Measurements from ENCODE around the gene GRAP2. TPM values are rescaled to one million over a fixed set of nuclear protein-coding genes. Genes with fewer than 3 reads are reported as not detected.

Gene GRAP2
- total RNA-seq, 1 donor from 2014 or later = 10.1 TPM

GRCh38 chr22:39943337-39943736 lies 42.5 kb downstream of the GRAP2 start:
- intact Hi-C loops (cut with DNase I) = no loop called here
- DNase-seq = no peak
- Histone ChIP-seq H3K27me3 (peaks cover 23% of the 10 kb centered on the region), H3K27ac (no peak overlapping the region), H3K9me3 (no peaks in the 10 kb centered on the region), H3K4me1 (peaks cover 14% of the 10 kb centered on the region), H3K36me3 (no peaks in the 10 kb centered on the region), H3K4me3 (no peak overlapping the region)
- no peak for TF ChIP-seq CTCF (IDR thresholded peaks at IDR 0.05)
- no peak for ATAC-seq

DNA sequence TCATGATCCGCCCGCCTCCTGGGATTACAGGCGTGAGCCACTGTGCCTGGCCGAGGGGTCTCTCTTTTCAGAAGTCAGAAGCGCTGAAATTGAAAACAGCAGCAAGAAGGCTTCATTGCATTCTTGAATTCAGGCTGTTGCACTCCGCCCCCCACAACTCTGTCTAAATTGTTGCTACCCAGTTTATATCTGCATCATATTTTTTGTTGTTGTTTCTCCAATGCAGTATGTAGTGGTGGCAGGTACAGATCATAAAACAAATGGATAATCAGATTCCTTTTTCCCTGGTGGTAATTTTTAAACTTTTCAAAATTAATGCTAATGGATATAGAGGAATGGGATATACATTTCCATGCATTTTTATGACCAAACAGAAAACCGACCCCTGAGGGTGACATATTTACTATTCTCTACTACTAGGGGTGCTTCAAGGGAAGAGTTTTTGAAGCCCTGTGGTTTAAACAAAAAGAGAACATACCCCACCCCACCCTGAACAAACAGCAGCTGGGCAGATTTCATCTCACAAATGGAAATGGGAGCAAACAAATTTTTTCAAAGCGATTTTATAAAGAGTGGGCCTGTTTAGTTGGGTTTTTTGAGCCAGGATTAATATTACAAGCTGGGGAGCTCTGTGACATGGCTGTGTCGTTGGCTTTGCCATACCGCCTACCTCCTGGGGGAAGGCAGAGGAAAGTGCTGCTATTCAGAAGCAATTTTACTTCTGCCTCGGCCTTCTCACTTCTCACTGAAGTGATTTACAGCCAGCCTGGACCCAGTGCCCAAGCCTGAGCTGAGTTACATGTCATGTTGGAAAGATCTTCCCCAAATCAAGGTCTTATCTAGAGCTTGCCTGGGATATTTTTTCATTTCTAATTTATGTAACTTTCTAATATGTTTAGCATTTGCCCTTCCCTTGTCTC lies 43.3 kb downstream of the GRAP2 start:
- intact Hi-C loops (cut with DNase I) = no loop called here
- TF ChIP-seq CTCF (IDR thresholded peaks at IDR 0.05) = no peak
- DNase-seq = no peak
- H3K27ac ChIP-seq = no peak overlapping the region
- H3K4me3 ChIP-seq = no peak overlapping the region
- peaks cover 14% of the 10 kb centered on the region for H3K27me3 ChIP-seq
- no peak for ATAC-seq
- no peaks in the 10 kb centered on the region for H3K9me3 ChIP-seq
- H3K36me3 ChIP-seq = no peaks in the 10 kb centered on the region
- peaks cover 14% of the 10 kb centered on the region for H3K4me1 ChIP-seq

DNA sequence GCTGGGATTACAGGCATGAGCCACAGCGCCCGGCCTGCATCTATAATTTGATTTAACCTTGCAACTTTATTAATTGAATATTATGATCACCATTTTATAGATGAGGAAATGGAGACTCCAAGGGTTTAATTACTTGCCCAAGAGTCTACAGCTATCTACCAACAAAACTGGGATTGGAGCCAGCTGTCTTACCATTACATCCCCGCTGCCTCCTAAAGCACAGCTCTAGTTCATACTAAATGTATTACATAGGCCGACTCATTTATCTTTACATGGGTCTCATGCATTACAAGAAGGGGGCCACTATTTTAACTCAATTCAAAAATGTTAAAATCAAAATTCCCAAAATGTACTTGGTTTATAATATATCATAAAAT lies 45.2 kb downstream of the GRAP2 start:
- Histone ChIP-seq H3K27ac (no peak overlapping the region), H3K4me3 (no peak overlapping the region), H3K27me3 (peaks cover 30% of the 10 kb centered on the region), H3K4me1 (peaks cover 14% of the 10 kb centered on the region), H3K36me3 (no peaks in the 10 kb centered on the region), H3K9me3 (no peaks in the 10 kb centered on the region)
- intact Hi-C loops (cut with DNase I) = no loop called here
- no peak for DNase-seq
- no peak for TF ChIP-seq CTCF (IDR thresholded peaks at IDR 0.05)
- no peak for ATAC-seq

- Histone ChIP-seq H3K4me3 (no peak overlapping the region), H3K4me1 (peaks cover 14% of the 10 kb centered on the region), H3K9me3 (no peaks in the 10 kb centered on the region), H3K27me3 (peaks cover 29% of the 10 kb centered on the region), H3K27ac (no peak overlapping the region), H3K36me3 (no peaks in the 10 kb centered on the region)
- no peak for TF ChIP-seq CTCF (IDR thresholded peaks at IDR 0.05)
- ATAC-seq = no peak
- DNase-seq = no peak
- intact Hi-C loops (cut with DNase I) = no loop called here
Measured at GRCh38 chr22:39946503-39947219, 45.8 kb downstream of the GRAP2 start.

DNA sequence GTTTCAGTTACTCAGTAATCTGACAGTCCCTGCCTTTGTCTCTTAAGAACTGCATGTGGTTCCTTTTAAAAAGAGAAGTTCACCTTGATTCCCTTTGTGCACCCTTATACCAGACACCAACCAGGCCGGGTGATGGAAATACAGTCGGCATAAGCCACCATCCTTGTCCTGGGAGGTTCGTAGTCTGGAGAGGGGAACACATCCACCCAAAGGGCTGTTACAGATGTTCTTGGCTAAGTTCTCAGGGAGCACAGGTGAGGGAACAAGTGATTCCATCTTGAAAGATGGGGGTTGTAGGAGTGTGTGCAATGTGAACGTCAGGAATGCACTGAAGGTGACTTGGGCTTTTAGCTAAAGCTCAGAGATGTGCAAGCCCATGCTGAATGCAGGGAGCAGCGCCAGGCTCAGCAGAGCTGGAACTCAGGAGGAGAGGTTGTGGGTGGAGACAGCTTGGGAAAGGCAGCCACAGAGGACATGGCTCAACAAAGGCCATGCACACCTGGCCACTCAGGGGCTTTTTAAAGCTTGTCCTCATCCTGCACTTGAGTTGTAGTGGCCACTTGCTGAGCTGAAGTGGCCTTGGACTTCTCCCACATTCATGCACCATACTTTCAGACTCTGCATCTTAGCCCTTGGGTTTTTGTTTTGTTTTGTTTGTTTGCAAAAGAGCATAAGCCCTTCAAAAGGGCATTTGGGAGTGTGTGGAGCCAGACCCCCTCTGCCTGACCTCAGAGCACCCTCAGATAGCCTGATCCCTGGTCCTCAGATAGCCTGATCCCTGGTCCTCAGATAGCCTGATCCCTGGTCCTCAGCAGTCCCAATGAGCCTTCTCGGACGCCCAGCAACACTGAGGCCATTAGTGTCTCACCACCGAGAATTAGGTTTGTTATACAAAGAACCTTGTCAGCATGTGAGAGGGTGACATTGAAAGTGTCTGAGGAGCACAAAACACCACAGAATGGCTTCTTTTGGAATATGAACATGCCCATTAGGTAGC lies 46.6 kb downstream of the GRAP2 start:
- Histone ChIP-seq H3K36me3 (no peaks in the 10 kb centered on the region), H3K27me3 (peaks cover 31% of the 10 kb centered on the region), H3K9me3 (no peaks in the 10 kb centered on the region), H3K4me3 (no peak overlapping the region), H3K4me1 (peaks cover 14% of the 10 kb centered on the region), H3K27ac (no peak overlapping the region)
- peak; percentile 95 for ATAC-seq
- intact Hi-C loops (cut with DNase I) = no loop called here
- no peak for TF ChIP-seq CTCF (IDR thresholded peaks at IDR 0.05)
- DNase-seq = peak; percentile 79

All from upper lobe of right lung (tissue), 1 donor.